Ovary (tissue), 3 donors: Measurements from ENCODE around the gene AEN.

Experiments used
- POLR2A ChIP-seq: fragments of 450-650 bp; IDR thresholded peaks from one replicate; pipeline ENCODE4 v1.6.1; 2017; ENCODE audit warnings: antibody characterized with exemption, mild to moderate bottlenecking, moderate library complexity
- TF ChIP-seq, protein P1 (sequence below), 3 donors: fragments of 450-650 bp in 2 of 3; fragments of 200-600 bp in 1 of 3; IDR thresholded peaks; one replicate each; pipeline versions ENCODE4 v1.5.1 to v1.8.0; 2016 to 2022; ENCODE audit warnings: antibody characterized with exemption in 3 of 3, mild to moderate bottlenecking in 1 of 3
- donor health status: DM: no; HTN: no; CAD: no.

DNA sequence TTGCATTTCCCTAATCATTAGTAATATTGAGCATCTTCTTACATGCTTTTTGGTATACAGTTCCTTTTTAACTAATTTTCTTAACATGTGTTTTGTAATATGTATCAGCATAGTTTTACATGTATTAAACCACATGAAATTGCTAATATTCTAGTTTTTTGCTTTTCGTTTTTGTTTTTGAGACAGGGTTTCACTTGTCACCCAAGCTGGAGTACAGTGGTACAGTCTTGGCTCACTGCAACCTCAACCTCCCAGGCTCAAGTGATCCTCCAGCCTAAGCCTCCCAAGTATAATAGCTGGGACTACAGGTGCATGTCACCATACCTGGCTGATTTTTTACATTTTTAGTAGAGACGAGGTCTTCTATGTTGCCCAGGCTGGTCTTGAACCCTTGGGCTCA lies 13.3 kb downstream of the AEN start:
- TF ChIP-seq, protein P1, sequence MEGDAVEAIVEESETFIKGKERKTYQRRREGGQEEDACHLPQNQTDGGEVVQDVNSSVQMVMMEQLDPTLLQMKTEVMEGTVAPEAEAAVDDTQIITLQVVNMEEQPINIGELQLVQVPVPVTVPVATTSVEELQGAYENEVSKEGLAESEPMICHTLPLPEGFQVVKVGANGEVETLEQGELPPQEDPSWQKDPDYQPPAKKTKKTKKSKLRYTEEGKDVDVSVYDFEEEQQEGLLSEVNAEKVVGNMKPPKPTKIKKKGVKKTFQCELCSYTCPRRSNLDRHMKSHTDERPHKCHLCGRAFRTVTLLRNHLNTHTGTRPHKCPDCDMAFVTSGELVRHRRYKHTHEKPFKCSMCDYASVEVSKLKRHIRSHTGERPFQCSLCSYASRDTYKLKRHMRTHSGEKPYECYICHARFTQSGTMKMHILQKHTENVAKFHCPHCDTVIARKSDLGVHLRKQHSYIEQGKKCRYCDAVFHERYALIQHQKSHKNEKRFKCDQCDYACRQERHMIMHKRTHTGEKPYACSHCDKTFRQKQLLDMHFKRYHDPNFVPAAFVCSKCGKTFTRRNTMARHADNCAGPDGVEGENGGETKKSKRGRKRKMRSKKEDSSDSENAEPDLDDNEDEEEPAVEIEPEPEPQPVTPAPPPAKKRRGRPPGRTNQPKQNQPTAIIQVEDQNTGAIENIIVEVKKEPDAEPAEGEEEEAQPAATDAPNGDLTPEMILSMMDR (IDR thresholded peaks at IDR 0.05): no peak
- no peak for TF ChIP-seq POLR2A
